ENCODE measurements around the gene SETD2. TPM values are rescaled to one million over a fixed set of nuclear protein-coding genes. Genes with fewer than 3 reads are reported as not detected.

The SETD2 gene
- total and polyA plus RNA-seq, 2 of the 8 experiments (the other 6 are each of a cell fraction or from before 2014, with no cell fraction given), result 15.7 to 46.3 TPM

DNA sequence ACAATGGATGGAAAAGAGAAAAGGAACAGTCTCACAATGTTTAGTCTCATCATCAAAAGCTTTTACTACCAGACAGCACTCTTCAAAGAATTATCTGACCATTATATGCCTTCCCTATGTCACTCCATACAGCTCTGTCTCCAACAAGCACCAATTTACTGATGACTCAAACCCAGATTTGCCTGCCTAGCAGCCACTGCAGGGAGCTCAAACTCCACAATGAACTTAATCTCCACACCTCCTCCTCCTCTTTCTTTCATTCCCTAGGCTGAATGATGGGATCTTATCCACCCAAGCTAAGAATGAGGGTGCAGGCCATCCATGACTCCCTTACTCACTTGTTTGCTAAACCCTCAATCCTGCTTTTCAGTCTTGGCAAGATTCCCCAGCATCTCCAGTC is 139.0 kb downstream of the SETD2 start:
- H3K79me2 ChIP-seq (ENCODE audit: control insufficient read depth in 1 of 2, insufficient read depth in 2 of 2, low read length in 2 of 2), result peaks cover 0 to 8% of the 10 kb centered on the region in 2 experiments; a peak in 2 of 4 replicates
- CTCF ChIA-PET (ENCODE audit: partially characterized antibody), result interaction anchor here (1.3 kb wide), 1 partner anchor 334 kb away, joined by 4 read pairs; no protein-coding TSS in a partner anchor
- DNase-seq (ENCODE audit: low read depth in 1 of 2, low spot score in 2 of 2) (no peak), FAIRE-seq (no peak)
- H2BK12ac ChIP-seq (ENCODE audit: low read depth, low read length), result no peak overlapping the region
- H3K18ac ChIP-seq (ENCODE audit: extremely low read depth, low read length), result no peak overlapping the region
- no peaks in the 10 kb centered on the region for H3K27me3 ChIP-seq (replicated peaks in 1 of 4; ENCODE audit: control insufficient read depth in 3 of 4, extremely low read depth in 1 of 4, insufficient read depth in 3 of 4, low read length in 3 of 4)
- peaks cover 0 to 2% (median under 1%) of the 10 kb centered on the region in 4 experiments; a peak in 2 of 7 replicates for H3K4me1 ChIP-seq (replicated peaks in 1 of 4; ENCODE audit: control insufficient read depth in 3 of 4, insufficient read depth in 4 of 4, low read length in 3 of 4)
- H3K14ac ChIP-seq (ENCODE audit: insufficient read length), result no peak overlapping the region
- H4K5ac ChIP-seq (ENCODE audit: insufficient read length, low read depth, low read length), result no peak overlapping the region
- H2BK15ac ChIP-seq (ENCODE audit: low read length), result no peak overlapping the region
- no peak overlapping the region for H2AK5ac ChIP-seq (ENCODE audit: low read depth, low read length)
- H4K20me1 ChIP-seq (replicated peaks in 1 of 2; ENCODE audit: control insufficient read depth in 1 of 2, insufficient read depth in 2 of 2, low read length in 2 of 2), result no peaks in the 10 kb centered on the region
- no peak overlapping the region for H4K8ac ChIP-seq (ENCODE audit: extremely low read depth, insufficient read depth, low read length)
- no peak overlapping the region for H2BK20ac ChIP-seq (ENCODE audit: low read length)
- H3K4ac ChIP-seq (replicated peaks; ENCODE audit: insufficient read length, low read depth, low read length), result no peak overlapping the region
- H3K36me3 ChIP-seq (ENCODE audit: control insufficient read depth in 2 of 4, insufficient read depth in 4 of 4, low read length in 3 of 4), result peaks cover 0 to 3% (median 0%) of the 10 kb centered on the region in 4 experiments; a peak in 1 of 8 replicates
- no peaks in the 10 kb centered on the region for H3K23me2 ChIP-seq (ENCODE audit: low read depth, low read length)
- POLR2A ChIA-PET (ENCODE audit: partially characterized antibody), result interaction anchor here (1.0 kb wide), 1 partner anchor 9 kb away, joined by 3 read pairs; no protein-coding TSS in a partner anchor
- H4K91ac ChIP-seq (replicated peaks; ENCODE audit: insufficient read length, low read length), result no peak overlapping the region
- H3K79me1 ChIP-seq (ENCODE audit: low read depth, low read length), result no peaks in the 10 kb centered on the region
- H3K4me2 ChIP-seq (ENCODE audit: insufficient read depth in 1 of 2, low read depth in 2 of 2, low read length in 2 of 2), result no peak overlapping the region
- no peak overlapping the region for H3K27ac ChIP-seq (ENCODE audit: low read depth, low read length)
- no peak overlapping the region for H2BK5ac ChIP-seq (ENCODE audit: low read depth, low read length)
- no peak overlapping the region for H2BK120ac ChIP-seq (replicated peaks; ENCODE audit: low read depth, low read length)
- H2AFZ ChIP-seq (ENCODE audit: low read length), result no peak overlapping the region
- H3K4me3 ChIP-seq (ENCODE audit: extremely low read depth in 1 of 4, insufficient read depth in 2 of 4, low read depth in 3 of 4, low read length in 4 of 4), result no peak overlapping the region
- no peak overlapping the region for H3K9ac ChIP-seq (replicated peaks in 1 of 4; ENCODE audit: extremely low read depth in 1 of 4, low read depth in 3 of 4, low read length in 3 of 4)
- no peak overlapping the region for H3K56ac ChIP-seq (replicated peaks; ENCODE audit: insufficient read length, low read depth, low read length)
- H3K23ac ChIP-seq (ENCODE audit: insufficient read length), result no peak overlapping the region
- no peaks in the 10 kb centered on the region for H3K9me3 ChIP-seq (ENCODE audit: insufficient read depth in 2 of 2, low read depth in 1 of 2, low read length in 1 of 2)
- TF ChIP-seq GTF2F1 (IDR thresholded peaks at IDR 0.05; ENCODE audit: borderline replicate concordance, low read depth, low read length) (no peak), BRCA1 (IDR thresholded peaks at IDR 0.05; ENCODE audit: low read depth, low read length) (no peak), RAD21 (IDR thresholded peaks at IDR 0.05 in 1 of 2, conservative IDR thresholded peaks at IDR 0.05 in 1 of 2; ENCODE audit: low read depth in 2 of 2, low read length in 2 of 2) (peak; percentile 48 to 55), RNF2 (IDR thresholded peaks at IDR 0.05; ENCODE audit: borderline replicate concordance, low read depth, low read length, missing control alignments, poor library complexity, severe bottlenecking) (no peak), YY1 (IDR thresholded peaks at IDR 0.05; ENCODE audit: low read depth, low read length) (no peak), CBX8 (IDR thresholded peaks at IDR 0.05; ENCODE audit: borderline replicate concordance, low read depth, low read length) (no peak), KDM5A (IDR thresholded peaks at IDR 0.05; ENCODE audit: low read length) (no peak), GABPA (IDR thresholded peaks at IDR 0.05; ENCODE audit: borderline replicate concordance, insufficient read depth, low read length) (no peak), MAFK (IDR thresholded peaks at IDR 0.05; ENCODE audit: low read depth, low read length) (no peak), TCF12 (IDR thresholded peaks at IDR 0.05; ENCODE audit: low read depth, low read length) (no peak), POU5F1 (IDR thresholded peaks at IDR 0.05; ENCODE audit: low read depth, low read length) (no peak)
- TF ChIP-seq, protein P1, sequence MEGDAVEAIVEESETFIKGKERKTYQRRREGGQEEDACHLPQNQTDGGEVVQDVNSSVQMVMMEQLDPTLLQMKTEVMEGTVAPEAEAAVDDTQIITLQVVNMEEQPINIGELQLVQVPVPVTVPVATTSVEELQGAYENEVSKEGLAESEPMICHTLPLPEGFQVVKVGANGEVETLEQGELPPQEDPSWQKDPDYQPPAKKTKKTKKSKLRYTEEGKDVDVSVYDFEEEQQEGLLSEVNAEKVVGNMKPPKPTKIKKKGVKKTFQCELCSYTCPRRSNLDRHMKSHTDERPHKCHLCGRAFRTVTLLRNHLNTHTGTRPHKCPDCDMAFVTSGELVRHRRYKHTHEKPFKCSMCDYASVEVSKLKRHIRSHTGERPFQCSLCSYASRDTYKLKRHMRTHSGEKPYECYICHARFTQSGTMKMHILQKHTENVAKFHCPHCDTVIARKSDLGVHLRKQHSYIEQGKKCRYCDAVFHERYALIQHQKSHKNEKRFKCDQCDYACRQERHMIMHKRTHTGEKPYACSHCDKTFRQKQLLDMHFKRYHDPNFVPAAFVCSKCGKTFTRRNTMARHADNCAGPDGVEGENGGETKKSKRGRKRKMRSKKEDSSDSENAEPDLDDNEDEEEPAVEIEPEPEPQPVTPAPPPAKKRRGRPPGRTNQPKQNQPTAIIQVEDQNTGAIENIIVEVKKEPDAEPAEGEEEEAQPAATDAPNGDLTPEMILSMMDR (IDR thresholded peaks at IDR 0.05; ENCODE audit: control extremely low read depth in 1 of 3, insufficient read depth in 1 of 3, low read depth in 1 of 3, low read length in 3 of 3), result peak in 1 of 3 experiments; percentile 21; a peak in 1 of 4 replicates

Data from H1 (cell line).